Bronchus fibroblast of lung (primary cell): ENCODE data around the gene ETV5. TPM values are rescaled to one million over a fixed set of nuclear protein-coding genes. Genes with fewer than 3 reads are reported as not detected.

Experiments
- total RNA-seq: library from RNA; depleted of rRNA; stranded (reverse); fragments of >200 nt; gene quantifications from 2 replicates; pipeline ENCODE4 v1.2.3, GENCODE V29; 2015

Gene ETV5
- total RNA-seq = 18.2 and 22.6 TPM in 2 replicates

GRCh38 chr3:186108941-186109865 lies at the start of gene ETV5:
ETV5 (minus strand) TSS chr3:186109089; CDS start chr3:186105868, 3,221 bp downstream.

Other genes with a start within 250 kb of the ETV5 start
- gene TRA2B, start 171.1 kb downstream of the ETV5 start, total RNA-seq = 234 and 235 TPM in 2 replicates